H1 (cell line): ENCODE results near the gene DHH. TPM values are rescaled to one million over a fixed set of nuclear protein-coding genes. Genes with fewer than 3 reads are reported as not detected.

Source experiments
- CTCF ChIA-PET: fragments of 300-600 bp; sonication (Branson Sonifier 250); formaldehyde crosslinking; loops from one replicate; lab custom pipeline; 2021; ENCODE audit not compliant: partially characterized antibody; lab: Charles Lee
- POLR2A ChIA-PET: fragments of 300-600 bp; sonication (Branson Sonifier 250); formaldehyde crosslinking; loops from one replicate; lab custom pipeline; 2021; ENCODE audit warnings: inconsistent platforms; ENCODE audit not compliant: partially characterized antibody; lab: Charles Lee
- DNase-seq, 2 experiments: peaks; one replicate each; pipeline versions ENCODE4 v3.0.0 to v3.0.0-alpha.2; 2010 to 2022; ENCODE audit warnings: low spot score in 2 of 2, low read depth in 1 of 2, mixed read lengths in 1 of 2
- FAIRE-seq: peaks from 2 replicates; lab custom pipeline; 2011; peaks lifted over from hg19 to GRCh38; lab: Jason Lieb, UNC
- H2AFZ ChIP-seq: 2 replicates; pipeline ENCODE4 v1.8.1; 2012; ENCODE audit warnings: low read length, inconsistent platforms
- H2AK5ac ChIP-seq: 2 replicates; pipeline ENCODE4 v1.6.1; 2013; ENCODE audit warnings: low read depth, low read length
- H2BK120ac ChIP-seq: replicated peaks from 2 replicates; pipeline ENCODE3; 2013; ENCODE audit warnings: low read depth, low read length, inconsistent platforms
- H2BK12ac ChIP-seq: 2 replicates; pipeline ENCODE4 v1.6.1; 2013; ENCODE audit warnings: low read depth, low read length
- H2BK15ac ChIP-seq: 2 replicates; pipeline ENCODE4 v1.6.1; 2013; ENCODE audit warnings: low read length
- H2BK20ac ChIP-seq: 2 replicates; pipeline ENCODE4 v1.6.1; 2013; ENCODE audit warnings: low read length
- H2BK5ac ChIP-seq: 2 replicates; pipeline ENCODE4 v1.6.1; 2013; ENCODE audit warnings: low read depth, low read length
- H3K14ac ChIP-seq: 2 replicates; pipeline ENCODE4 v1.6.1; 2013; ENCODE audit warnings: inconsistent platforms; ENCODE audit not compliant: insufficient read length
- H3K18ac ChIP-seq: 2 replicates; pipeline ENCODE4 v1.6.1; 2013; ENCODE audit warnings: low read length; ENCODE audit errors: extremely low read depth
- H3K23ac ChIP-seq: 2 replicates; pipeline ENCODE4 v1.6.1; 2013; ENCODE audit warnings: inconsistent platforms; ENCODE audit not compliant: insufficient read length
- H3K23me2 ChIP-seq: 2 replicates; pipeline ENCODE4 v1.6.1; 2013; ENCODE audit warnings: low read depth, low read length
- H3K27ac ChIP-seq: 2 replicates; pipeline ENCODE4 v1.6.1; 2011; ENCODE audit warnings: low read depth, low read length, inconsistent platforms
- H3K27me3 ChIP-seq, 4 experiments: replicated peaks in 1 of 4; 1 replicate in 1 of 4; 2 replicates in 3 of 4; pipeline versions ENCODE4 v1.6.1 to v1.8.1; 2011 to 2013; ENCODE audit warnings: low read length in 3 of 4, mild to moderate bottlenecking in 3 of 4, inconsistent platforms in 2 of 4, mixed read lengths in 2 of 4, moderate library complexity in 1 of 4; ENCODE audit not compliant: control insufficient read depth in 3 of 4, insufficient read depth in 3 of 4; ENCODE audit errors: extremely low read depth in 1 of 4
- H3K36me3 ChIP-seq, 4 experiments: 2 replicates each; pipeline versions ENCODE4 v1.6.1 to v1.8.1; 2011 to 2013; ENCODE audit warnings: mild to moderate bottlenecking in 4 of 4, low read length in 3 of 4, moderate library complexity in 2 of 4, control low read depth in 1 of 4, inconsistent platforms in 1 of 4; ENCODE audit not compliant: insufficient read depth in 4 of 4, control insufficient read depth in 2 of 4
- H3K4ac ChIP-seq: replicated peaks from 2 replicates; pipeline ENCODE3; 2013; ENCODE audit warnings: low read length, low read depth, mixed read lengths, inconsistent platforms; ENCODE audit not compliant: insufficient read length
- H3K4me1 ChIP-seq, 4 experiments: replicated peaks in 1 of 4; 1 replicate in 1 of 4; 2 replicates in 3 of 4; pipeline versions ENCODE4 v1.6.1 to v1.8.1; 2011 to 2013; ENCODE audit warnings: low read length in 3 of 4, inconsistent platforms in 2 of 4, mixed read lengths in 1 of 4; ENCODE audit not compliant: insufficient read depth in 4 of 4, control insufficient read depth in 3 of 4
- H3K4me2 ChIP-seq, 2 experiments: 2 replicates each; pipeline versions ENCODE4 v1.6.1 to v1.8.1; 2011 to 2013; ENCODE audit warnings: low read depth in 2 of 2, low read length in 2 of 2, control low read depth in 1 of 2, inconsistent platforms in 1 of 2, mild to moderate bottlenecking in 1 of 2; ENCODE audit not compliant: insufficient read depth in 1 of 2
- H3K4me3 ChIP-seq, 4 experiments: fragments of 200-600, 300-600 bp in 1 of 4; sonication (generic), shearing (Covaris generic), sonication (Bioruptor Twin) in 1 of 4; 2 replicates each; pipeline versions ENCODE4 v1.5.1 to v1.8.1; 2011 to 2016; ENCODE audit warnings: low read length in 4 of 4, low read depth in 3 of 4, control low read depth in 2 of 4, inconsistent platforms in 2 of 4, mild to moderate bottlenecking in 2 of 4, mixed read lengths in 1 of 4, moderate library complexity in 1 of 4; ENCODE audit not compliant: insufficient read depth in 2 of 4; ENCODE audit errors: extremely low read depth in 1 of 4
- H3K56ac ChIP-seq: replicated peaks from 2 replicates; pipeline ENCODE3; 2013; ENCODE audit warnings: low read depth, mild to moderate bottlenecking, mixed read lengths, low read length, inconsistent platforms; ENCODE audit not compliant: insufficient read length
- H3K79me1 ChIP-seq: 2 replicates; pipeline ENCODE4 v1.6.1; 2013; ENCODE audit warnings: low read depth, low read length, control low read depth
- H3K79me2 ChIP-seq, 2 experiments: 2 replicates each; pipeline versions ENCODE4 v1.6.1 to v1.8.1; 2012 to 2013; ENCODE audit warnings: low read length in 2 of 2, mild to moderate bottlenecking in 2 of 2, inconsistent platforms in 1 of 2; ENCODE audit not compliant: insufficient read depth in 2 of 2, control insufficient read depth in 1 of 2
- H3K9ac ChIP-seq, 4 experiments: replicated peaks in 1 of 4; 1 replicate in 1 of 4; 2 replicates in 3 of 4; pipeline versions ENCODE4 v1.6.1 to v1.8.1; 2011 to 2013; ENCODE audit warnings: low read depth in 3 of 4, low read length in 3 of 4, control low read depth in 2 of 4, mild to moderate bottlenecking in 2 of 4, moderate library complexity in 2 of 4, inconsistent platforms in 1 of 4; ENCODE audit errors: extremely low read depth in 1 of 4
- H3K9me3 ChIP-seq, 2 experiments: 2 replicates each; pipeline versions ENCODE4 v1.6.1 to v1.8.1; 2012 to 2013; ENCODE audit warnings: mild to moderate bottlenecking in 2 of 2, moderate library complexity in 2 of 2, control low read depth in 1 of 2, inconsistent platforms in 1 of 2, low read depth in 1 of 2, low read length in 1 of 2, mixed read lengths in 1 of 2; ENCODE audit not compliant: insufficient read depth in 2 of 2
- H4K20me1 ChIP-seq, 2 experiments: replicated peaks in 1 of 2; 2 replicates each; pipeline versions ENCODE3 to v1.8.1; 2011 to 2013; ENCODE audit warnings: inconsistent platforms in 2 of 2, low read length in 2 of 2, mild to moderate bottlenecking in 1 of 2; ENCODE audit not compliant: insufficient read depth in 2 of 2, control insufficient read depth in 1 of 2
- H4K5ac ChIP-seq: 2 replicates; pipeline ENCODE4 v1.6.1; 2013; ENCODE audit warnings: low read length, low read depth, mixed read lengths, inconsistent platforms; ENCODE audit not compliant: insufficient read length
- H4K8ac ChIP-seq: 2 replicates; pipeline ENCODE4 v1.8.0; 2013; ENCODE audit warnings: mild to moderate bottlenecking, moderate library complexity, low read length, inconsistent platforms; ENCODE audit not compliant: insufficient read depth; ENCODE audit errors: extremely low read depth
- H4K91ac ChIP-seq: replicated peaks from 2 replicates; pipeline ENCODE3; 2013; ENCODE audit warnings: low read length, mixed read lengths, inconsistent platforms; ENCODE audit not compliant: insufficient read length
- BCL11A ChIP-seq, 2 experiments: IDR thresholded peaks; one replicate each; pipeline ENCODE4 v1.6.1; 2011; ENCODE audit warnings: low read depth in 2 of 2, low read length in 2 of 2, mild to moderate bottlenecking in 2 of 2
- CHD1 ChIP-seq: IDR thresholded peaks from 2 replicates; pipeline ENCODE4 v1.6.1; 2012; ENCODE audit warnings: low read depth, low read length, improper control_type of control experiment
- GTF2F1 ChIP-seq: IDR thresholded peaks from 2 replicates; pipeline ENCODE4 v1.6.1; 2012; ENCODE audit warnings: low read depth, low read length, improper control_type of control experiment, borderline replicate concordance
- KDM4A ChIP-seq: IDR thresholded peaks from one replicate; pipeline ENCODE4 v1.7.1; 2012; ENCODE audit warnings: low read depth, mild to moderate bottlenecking, moderate library complexity, low read length, inconsistent platforms; ENCODE audit not compliant: severe bottlenecking
- MAFK ChIP-seq: IDR thresholded peaks from 2 replicates; pipeline ENCODE4 v1.6.1; 2012; ENCODE audit warnings: low read depth, mild to moderate bottlenecking, improper control_type of control experiment, low read length
- SAP30 ChIP-seq: fragments of 300-600 bp; sonication (generic); IDR thresholded peaks from 2 replicates; pipeline ENCODE4 v1.7.1; 2012; ENCODE audit warnings: low read length, moderate library complexity, mild to moderate bottlenecking, inconsistent platforms; ENCODE audit not compliant: insufficient read depth, insufficient replicate concordance
- SIX5 ChIP-seq: IDR thresholded peaks from 2 replicates; pipeline ENCODE4 v1.6.1; 2011; ENCODE audit warnings: mild to moderate bottlenecking, low read depth, low read length
- TAF7 ChIP-seq: optimal IDR thresholded peaks from 2 replicates; pipeline ENCODE3; 2011; ENCODE audit warnings: low read depth, mild to moderate bottlenecking, inconsistent platforms, low read length, moderate library complexity, borderline replicate concordance
- TCF12 ChIP-seq: IDR thresholded peaks from 2 replicates; pipeline ENCODE4 v1.6.1; 2011; ENCODE audit warnings: low read depth, mild to moderate bottlenecking, low read length
- WGBS, 2 experiments: shearing (Covaris generic) in 1 of 2; methylation state at CpG; one replicate each; pipeline versions ENCODE4 v1.1.6 to v1.1.7; 2013 to 2015; ENCODE audit warnings: low lambda C conversion rate in 2 of 2, mixed read lengths in 2 of 2, inconsistent platforms in 1 of 2, low coverage in 1 of 2, missing lambda C conversion rate in 1 of 2; ENCODE audit not compliant: insufficient replicate concordance in 2 of 2, insufficient coverage in 1 of 2, insufficient read length in 1 of 2; ENCODE audit errors: extremely low coverage in 1 of 2, missing lambda C conversion rate in 1 of 2; 5-methylcytosine and 5-hydroxymethylcytosine counted together
- polyA plus RNA-seq, 7 experiments: library from polyadenylated mRNA; depleted of rRNA in 3 of 7; stranded (reverse) in 5 of 7; unstranded in 2 of 7; fragments of >200 nt in 5 of 7; fragments of 200-250 nt in 2 of 7; gene quantifications; 1 replicate in 5 of 7; 2 replicates in 1 of 7; 4 replicates in 1 of 7; pipeline versions ENCODE4 v1.2.1 to v1.2.3, GENCODE V29; 2011 to 2013; ENCODE audit warnings: missing spikeins in 2 of 7, mixed read lengths in 2 of 7
- total RNA-seq: library from RNA; stranded (reverse); fragmentation: NEBNext Ultra II Directional; extraction: Animal tissue kit (Norgen Biotek cat#: 25700); gene quantifications from 2 replicates; pipeline ENCODE4 v1.2.1, GENCODE V29; 2021
- TF ChIP-seq, protein P1 (sequence below): IDR thresholded peaks from 2 replicates; pipeline ENCODE4 v1.6.1; 2012; ENCODE audit warnings: inconsistent platforms
- TF ChIP-seq, protein P2 (sequence below): IDR thresholded peaks from 2 replicates; pipeline ENCODE4 v1.6.1; 2011; ENCODE audit warnings: low read depth, mild to moderate bottlenecking, low read length; ENCODE audit not compliant: insufficient read depth

Gene DHH
- total and polyA plus RNA-seq, 2 of the 8 experiments (the other 6 are each of a cell fraction or from before 2014, with no cell fraction given) = 0.03 to 0.11 TPM

DNA sequence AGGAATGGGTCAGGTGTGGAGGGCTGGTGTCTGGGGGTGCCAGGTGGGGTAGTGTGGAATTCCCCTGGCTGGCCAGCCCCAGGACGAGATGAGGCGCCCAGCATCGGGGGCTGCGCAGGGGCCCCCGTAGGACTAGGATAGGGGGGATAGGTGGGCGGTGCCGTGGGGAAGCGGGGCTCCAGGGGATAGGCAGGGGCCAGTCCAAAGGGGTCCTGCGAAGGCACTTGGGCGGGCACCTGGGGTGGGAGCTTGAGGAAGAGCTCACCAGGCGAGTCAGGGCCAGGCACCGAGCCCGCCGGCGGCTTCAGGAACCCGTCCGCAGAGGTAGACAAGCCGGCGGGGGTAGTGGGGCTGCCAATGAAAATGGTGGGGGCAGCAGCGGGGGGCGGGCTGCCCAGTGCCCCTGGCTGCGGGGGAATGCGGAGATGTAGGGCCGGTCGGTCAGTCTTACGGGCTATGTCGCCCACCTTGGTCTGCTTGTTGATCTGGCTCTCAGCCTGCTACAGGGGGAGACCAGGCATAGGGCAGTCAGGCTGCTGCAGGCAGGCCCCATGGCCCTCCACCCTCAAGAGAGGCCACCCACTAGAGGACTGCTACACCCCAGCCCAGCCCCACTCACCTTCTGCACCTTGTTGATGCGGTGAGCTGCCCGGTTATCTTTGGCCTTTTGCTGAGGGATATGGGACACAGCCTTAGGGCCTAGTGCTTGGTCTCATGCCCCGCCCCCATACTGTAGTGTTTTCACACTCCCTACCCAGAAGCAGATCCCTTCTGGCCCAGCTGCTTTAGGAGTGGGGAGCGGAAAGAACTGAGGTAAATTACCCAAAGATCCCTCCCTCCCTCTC lies 53.3 kb downstream of the DHH start:
- TF ChIP-seq, protein P1, sequence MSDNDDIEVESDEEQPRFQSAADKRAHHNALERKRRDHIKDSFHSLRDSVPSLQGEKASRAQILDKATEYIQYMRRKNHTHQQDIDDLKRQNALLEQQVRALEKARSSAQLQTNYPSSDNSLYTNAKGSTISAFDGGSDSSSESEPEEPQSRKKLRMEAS = no peak
- TF ChIP-seq, protein P2, sequence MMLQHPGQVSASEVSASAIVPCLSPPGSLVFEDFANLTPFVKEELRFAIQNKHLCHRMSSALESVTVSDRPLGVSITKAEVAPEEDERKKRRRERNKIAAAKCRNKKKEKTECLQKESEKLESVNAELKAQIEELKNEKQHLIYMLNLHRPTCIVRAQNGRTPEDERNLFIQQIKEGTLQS = no peak
- no peak for TF ChIP-seq TCF12
- TF ChIP-seq SAP30 = no peak
- no peak for TF ChIP-seq CHD1
- TF ChIP-seq TAF7 = no peak
- TF ChIP-seq BCL11A (IDR thresholded peaks at IDR 0.05; ENCODE audit: low read depth in 2 of 2, low read length in 2 of 2) = no peak
- no peak for TF ChIP-seq SIX5
- TF ChIP-seq KDM4A = no peak
- no peak for TF ChIP-seq GTF2F1
- no peak for TF ChIP-seq MAFK
- no peak overlapping the region for H2BK12ac ChIP-seq
- H2BK20ac ChIP-seq = no peak overlapping the region
- H2BK120ac ChIP-seq = no peak overlapping the region
- no peak overlapping the region for H3K14ac ChIP-seq
- H3K4me3 ChIP-seq = no peak overlapping the region
- ChIA-PET CTCF (interaction anchor here (0.7 to 12.2 kb wide), 9 partner anchors 5 to 185 kb away, joined by 3 to 126 read pairs (median 4); no protein-coding TSS in a partner anchor), POLR2A (interaction anchor here (1.3 to 22.2 kb wide), 3 partner anchors 1 to 31 kb away, joined by 3 to 339 read pairs (median 339); no protein-coding TSS in a partner anchor)
- peaks cover 57 to 91% (median 86%) of the 10 kb centered on the region in 4 experiments for H3K36me3 ChIP-seq
- no peak for DNase-seq
- H2AK5ac ChIP-seq = no peak overlapping the region
- H3K4ac ChIP-seq = no peak overlapping the region
- no peak overlapping the region for H4K91ac ChIP-seq
- H3K4me2 ChIP-seq = no peak overlapping the region
- 94% methylated on average over 21 of the region's 31 CpGs; no CpG with 5 or more reads in 1 of the 2 experiments for WGBS, 2 experiments
- no peak overlapping the region for H4K5ac ChIP-seq
- H3K9me3 ChIP-seq = no peaks in the 10 kb centered on the region
- no peak overlapping the region for H2BK5ac ChIP-seq
- peaks cover 20 to 37% of the 10 kb centered on the region in 2 experiments for H4K20me1 ChIP-seq
- no peak overlapping the region for H4K8ac ChIP-seq
- no peak overlapping the region for H3K56ac ChIP-seq
- no peaks in the 10 kb centered on the region for H3K4me1 ChIP-seq
- H3K23me2 ChIP-seq = no peaks in the 10 kb centered on the region
- H3K79me2 ChIP-seq = no peaks in the 10 kb centered on the region
- H3K9ac ChIP-seq = no peak overlapping the region
- no peak overlapping the region for H2AFZ ChIP-seq
- H3K18ac ChIP-seq = no peak overlapping the region
- no peak for FAIRE-seq
- no peaks in the 10 kb centered on the region for H3K27me3 ChIP-seq
- H2BK15ac ChIP-seq = no peak overlapping the region
- no peaks in the 10 kb centered on the region; the same call in 1 of the 2 replicates for H3K79me1 ChIP-seq
- no peak overlapping the region for H3K23ac ChIP-seq
- H3K27ac ChIP-seq = no peak overlapping the region
